DOHH2 (cell line): Measurements from ENCODE around the gene SNRPA.

Source experiments
- EZH2phosphoT487 ChIP-seq: fragments of 200-600 bp; sonication (generic); IDR thresholded peaks from 2 replicates; pipeline ENCODE4 v1.6.1; 2017; ENCODE audit warnings: borderline replicate concordance, mild to moderate bottlenecking, antibody characterized with exemption, low read length, moderate library complexity, mixed read lengths
- TF ChIP-seq, protein P1 (sequence below): fragments of 200-600 bp; sonication (generic); IDR thresholded peaks from one replicate; pipeline ENCODE4 v1.5.1; 2014; ENCODE audit warnings: antibody characterized with exemption, mild to moderate bottlenecking, low read depth, low read length; ENCODE audit not compliant: poor library complexity, severe bottlenecking

DNA sequence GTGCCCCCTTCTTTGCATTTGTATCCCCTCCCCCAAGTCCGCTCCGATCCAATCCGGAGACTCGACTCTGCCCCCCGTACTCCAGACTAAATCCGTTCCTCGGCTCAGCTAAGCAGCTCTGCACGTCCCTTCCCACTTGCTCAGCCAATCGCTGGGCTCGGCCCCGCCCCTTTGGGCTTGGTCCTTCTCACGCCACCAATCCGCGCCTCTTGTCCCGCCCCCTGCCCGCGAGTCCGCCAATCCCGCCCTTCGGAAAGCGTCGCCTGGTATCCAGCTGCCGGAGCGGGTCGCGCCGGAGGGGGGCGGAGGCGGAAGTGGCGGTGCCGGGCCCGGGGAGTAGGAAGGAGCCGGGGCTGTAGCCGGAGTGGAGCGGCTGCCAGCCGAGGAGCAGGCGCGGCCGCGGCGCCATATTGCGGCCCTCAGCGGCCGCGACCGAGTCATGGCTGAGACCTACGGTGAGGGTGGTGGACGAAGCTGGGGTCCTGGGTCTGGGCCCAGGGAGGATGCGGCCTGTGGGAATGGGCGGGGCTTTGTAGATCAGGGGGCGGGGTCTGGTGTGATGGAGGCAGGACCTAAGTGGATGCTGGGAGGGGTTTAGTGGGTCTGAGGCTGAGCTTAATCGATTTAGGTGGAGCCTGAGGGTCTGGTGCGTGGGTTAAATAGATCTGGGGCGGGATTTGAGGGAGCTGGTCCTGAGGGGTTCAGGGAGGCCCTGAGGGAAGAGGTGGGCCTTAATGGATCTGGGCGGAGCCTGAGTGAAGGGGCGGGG is 27.1 kb downstream of the SNRPA start, which contains the start of gene RAB4B:
- TF ChIP-seq, protein P1, sequence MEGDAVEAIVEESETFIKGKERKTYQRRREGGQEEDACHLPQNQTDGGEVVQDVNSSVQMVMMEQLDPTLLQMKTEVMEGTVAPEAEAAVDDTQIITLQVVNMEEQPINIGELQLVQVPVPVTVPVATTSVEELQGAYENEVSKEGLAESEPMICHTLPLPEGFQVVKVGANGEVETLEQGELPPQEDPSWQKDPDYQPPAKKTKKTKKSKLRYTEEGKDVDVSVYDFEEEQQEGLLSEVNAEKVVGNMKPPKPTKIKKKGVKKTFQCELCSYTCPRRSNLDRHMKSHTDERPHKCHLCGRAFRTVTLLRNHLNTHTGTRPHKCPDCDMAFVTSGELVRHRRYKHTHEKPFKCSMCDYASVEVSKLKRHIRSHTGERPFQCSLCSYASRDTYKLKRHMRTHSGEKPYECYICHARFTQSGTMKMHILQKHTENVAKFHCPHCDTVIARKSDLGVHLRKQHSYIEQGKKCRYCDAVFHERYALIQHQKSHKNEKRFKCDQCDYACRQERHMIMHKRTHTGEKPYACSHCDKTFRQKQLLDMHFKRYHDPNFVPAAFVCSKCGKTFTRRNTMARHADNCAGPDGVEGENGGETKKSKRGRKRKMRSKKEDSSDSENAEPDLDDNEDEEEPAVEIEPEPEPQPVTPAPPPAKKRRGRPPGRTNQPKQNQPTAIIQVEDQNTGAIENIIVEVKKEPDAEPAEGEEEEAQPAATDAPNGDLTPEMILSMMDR = no peak
- no peak for TF ChIP-seq EZH2phosphoT487
